Activated effector memory CD4-positive, alpha-beta T cell treated with Interleukin-2 at 50 U/mL for 16 hours (primary cell): ENCODE data around the gene KCMF1.

ENCODE experiments used
- DNase-seq: peaks from one replicate; pipeline ENCODE4 v3.0.0-alpha.2; 2020

KCMF1 gene

DNA sequence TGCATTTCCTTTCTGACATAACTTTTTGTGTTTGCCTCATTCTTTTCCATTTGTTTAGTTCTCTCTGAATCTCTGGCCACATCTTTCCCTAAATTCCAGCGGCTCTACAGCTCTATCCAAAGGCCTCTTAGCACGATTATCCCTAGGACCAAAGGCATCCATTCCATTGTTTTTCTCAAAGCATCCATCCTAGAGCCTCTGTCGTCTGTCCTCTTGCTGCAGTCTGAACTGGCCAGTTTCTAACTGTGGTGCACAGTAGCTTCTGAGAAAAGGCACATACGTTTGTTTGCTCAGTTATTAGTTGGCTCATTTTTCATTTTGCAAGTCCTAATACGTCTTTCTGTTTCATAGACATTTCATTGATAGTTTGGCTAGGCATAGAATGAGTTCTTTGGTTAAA, 116.6 kb downstream of the KCMF1 start:
- DNase-seq: no peak

DNA sequence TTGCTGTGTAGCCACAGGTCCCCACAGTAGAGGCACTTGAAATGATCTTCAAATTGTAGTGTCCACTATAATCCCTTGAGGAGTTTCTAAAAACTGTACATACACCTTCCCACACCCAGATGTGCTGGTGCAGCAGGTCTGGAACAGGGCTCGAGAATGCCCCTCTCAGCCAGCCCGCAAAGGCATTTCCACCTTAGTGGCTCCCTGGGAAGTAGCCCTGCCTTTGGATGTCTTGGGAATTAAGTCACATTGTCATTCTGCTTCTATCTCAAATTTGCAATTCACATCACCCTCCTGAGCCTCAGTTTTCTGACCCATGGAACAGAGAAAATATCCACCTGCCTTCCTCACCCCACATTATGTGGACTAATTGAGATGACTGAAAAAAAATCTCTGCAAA, 118.0 kb downstream of the KCMF1 start:
- DNase-seq: no peak

DNA sequence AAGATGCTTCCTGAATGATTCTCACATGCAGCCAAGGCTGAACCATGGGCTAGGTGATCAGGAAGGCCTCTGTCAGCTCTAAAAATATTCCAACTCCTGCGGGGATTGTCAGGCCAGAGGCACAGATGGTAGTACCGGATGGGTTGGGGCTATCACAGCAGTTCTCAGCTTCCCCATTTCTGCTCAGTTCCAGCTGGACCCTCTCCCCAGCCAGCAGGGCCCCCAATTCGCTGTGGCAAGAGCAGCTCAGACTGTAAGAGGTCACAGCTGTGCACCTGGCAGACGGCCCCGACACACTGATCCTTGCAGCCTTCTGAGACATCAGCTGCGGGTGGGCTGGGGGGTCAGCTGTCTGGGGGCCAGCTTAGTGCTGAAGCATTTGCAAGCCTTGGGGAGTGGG, 118.6 kb downstream of the KCMF1 start:
- no peak for DNase-seq

DNA sequence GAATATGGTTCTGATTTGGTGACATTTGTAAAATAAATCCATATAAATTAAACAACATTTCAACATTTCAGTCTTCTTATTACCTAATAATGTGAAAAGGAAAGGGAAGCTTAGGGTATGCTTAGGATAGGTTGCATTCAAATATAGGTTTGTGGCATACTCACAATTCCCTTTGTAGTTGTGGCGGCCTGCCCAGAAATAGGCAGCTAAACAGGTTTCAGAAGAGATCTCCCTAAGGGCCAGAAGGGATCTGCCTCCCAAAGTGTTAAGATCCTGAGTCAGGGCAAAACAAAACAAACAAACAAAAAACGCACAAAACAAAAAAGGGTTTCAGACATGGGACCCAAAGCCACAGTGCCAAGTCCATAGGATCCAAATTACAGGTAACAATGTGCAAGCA, 120.9 kb downstream of the KCMF1 start:
- no peak for DNase-seq

GRCh38 chr2:85095094-85095493, 124.1 kb downstream of the KCMF1 start:
- DNase-seq: no peak

DNA sequence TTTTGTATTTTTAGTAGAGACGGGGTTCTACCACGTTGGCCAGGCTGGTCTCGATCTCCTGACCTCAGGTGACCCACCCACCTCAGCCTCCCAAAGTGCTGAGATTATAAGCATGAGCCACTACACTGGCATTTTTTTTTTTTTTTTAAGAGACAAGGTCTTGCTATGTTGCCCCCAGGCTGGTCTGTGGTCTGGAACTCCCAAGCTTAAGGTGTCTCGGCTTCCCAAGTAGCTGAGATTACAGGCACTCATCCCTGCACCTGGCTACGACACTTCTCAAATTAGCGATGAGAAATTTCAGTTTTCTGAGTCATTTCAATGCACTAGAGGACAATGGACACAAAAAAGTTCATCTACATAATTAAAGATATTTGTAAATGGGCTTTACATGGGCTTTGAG, 125.7 kb downstream of the KCMF1 start:
- no peak for DNase-seq

DNA sequence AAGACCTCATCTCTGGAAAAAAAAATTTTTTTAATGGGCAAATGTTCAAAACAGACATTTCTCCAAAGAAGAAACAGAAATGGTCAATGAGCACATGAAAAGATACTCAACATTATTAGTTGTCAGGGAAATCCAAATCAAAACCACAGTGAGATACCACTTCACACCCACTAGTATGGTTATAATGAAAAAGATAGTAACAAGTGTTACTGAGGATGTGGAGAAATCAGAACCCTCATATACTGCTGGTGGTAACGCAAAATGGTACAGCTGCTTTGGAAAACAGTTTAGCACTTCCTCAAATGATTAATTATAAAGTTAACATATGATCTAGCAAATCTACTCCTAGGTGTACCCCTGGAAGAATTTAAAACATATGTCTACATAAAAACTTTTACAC, 133.3 kb downstream of the KCMF1 start:
- DNase-seq: no peak

DNA sequence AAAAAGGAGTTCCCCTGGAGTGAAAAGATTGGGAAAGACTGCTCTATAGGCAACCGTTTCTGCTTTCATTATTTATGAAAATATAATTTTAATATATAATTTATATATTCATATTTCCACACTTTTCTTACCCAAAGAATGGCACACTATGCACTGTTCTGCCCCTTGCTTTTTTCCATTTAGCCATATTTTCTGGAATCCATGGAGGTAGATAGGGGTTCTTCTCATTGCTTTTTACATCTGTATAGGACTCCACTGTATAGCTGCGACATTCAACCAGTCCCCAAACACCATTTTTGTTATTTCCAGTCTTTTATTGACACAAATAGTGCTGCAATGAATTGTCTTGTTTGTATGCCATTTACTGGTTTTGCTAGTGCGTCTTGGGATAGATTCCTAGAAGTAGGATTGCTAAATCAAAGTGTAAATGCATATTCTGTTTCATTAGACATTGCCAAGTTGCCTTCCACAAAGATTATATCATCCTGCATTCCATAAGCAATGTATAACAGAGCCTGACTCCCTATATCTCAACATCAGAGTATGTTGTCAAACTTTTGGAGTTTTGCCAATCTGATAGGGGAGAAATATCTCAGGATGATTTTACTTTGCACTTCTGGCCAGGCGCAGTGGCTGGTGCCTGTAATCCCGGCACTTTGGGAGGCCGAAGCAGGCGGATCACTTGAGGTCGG, 135.7 kb downstream of the KCMF1 start:
- DNase-seq: no peak
